GM04503 (cell line): ENCODE results near the gene NTHL1.

ENCODE experiments used
- DNase-seq: peaks from one replicate; pipeline ENCODE4 v3.0.0-alpha.2; 2012; ENCODE audit warnings: low read depth

NTHL1 gene

DNA sequence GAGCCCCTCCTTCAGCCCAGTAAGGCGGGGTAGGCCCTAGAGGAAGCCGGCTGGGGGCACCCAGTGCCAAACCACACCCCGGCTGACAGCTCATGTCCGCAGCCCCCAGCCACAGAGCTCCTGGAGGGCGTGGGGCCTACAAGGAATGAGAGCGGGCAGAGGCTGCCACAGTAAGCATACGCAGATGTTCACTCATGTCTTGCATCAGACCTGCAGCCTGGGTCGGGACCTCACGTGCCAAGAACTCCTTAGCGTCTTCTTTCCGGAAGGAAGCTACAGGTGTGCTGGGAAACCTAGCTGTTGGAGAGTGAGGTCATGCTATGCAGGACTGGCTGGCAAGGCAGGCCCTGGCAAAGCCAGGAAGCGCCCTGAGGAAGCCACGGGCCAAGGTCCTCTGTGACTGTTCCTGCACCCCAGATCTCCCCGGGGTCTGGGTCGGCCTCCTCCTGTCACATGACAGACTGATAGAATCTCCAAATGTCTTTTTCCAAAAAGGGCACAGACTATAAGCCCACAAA lies 39.6 kb downstream of the NTHL1 start:
- DNase-seq = no peak

DNA sequence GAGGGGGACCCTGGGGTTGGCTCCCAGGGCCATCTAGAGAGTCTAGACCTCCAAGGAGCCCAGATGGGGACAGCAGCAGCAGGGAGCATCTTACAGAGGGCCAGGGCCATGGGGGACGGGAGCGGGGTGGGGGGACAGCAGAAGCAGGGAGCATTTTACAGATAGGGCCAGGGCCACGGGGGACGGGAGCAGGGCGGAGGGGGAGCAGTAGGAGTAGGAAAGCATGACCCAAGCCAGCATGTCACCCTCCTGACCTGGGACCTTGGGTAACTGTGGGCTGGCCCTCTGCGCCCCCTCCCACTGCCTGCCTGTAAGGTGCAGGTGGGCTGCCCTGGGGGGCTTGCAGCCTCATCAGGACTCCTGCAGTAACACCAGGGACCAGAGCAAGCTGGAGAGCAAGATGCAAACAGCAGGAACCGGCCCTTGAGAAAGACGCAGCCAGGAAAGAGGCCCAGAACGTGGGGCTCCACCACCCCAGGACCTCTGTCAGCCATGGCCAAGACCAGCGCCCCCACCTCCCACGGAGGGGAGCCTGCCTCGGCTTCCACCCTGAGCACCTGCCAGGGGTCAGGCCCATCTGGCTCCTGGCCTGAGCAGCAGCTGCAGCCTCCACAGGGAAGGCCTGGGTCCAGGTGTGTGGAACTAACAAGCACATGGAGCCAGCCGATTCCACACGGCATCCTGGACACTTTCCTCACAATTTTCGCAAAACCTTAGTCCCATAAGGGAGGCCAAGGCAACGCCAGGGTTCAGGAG lies 40.4 kb downstream of the NTHL1 start:
- no peak for DNase-seq

DNA sequence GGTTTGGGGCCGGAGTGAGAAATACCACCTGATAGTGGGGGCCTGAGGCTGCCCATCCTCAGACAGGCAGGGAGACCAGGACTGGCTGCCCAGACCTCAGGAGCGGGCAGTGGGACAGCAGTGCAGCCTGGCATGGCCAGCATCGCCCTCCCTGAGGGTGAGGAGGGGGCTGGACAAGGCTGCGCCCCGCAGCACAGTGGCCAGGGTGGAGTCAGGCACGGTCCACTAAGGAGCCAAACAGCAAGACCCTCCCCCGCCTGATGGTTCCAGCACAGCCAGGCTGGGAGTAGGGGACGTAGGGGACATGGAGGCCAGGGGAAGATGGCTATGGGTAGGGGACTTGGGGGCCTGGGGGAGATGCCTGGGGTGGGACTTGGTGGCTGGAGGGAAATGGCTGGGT lies 41.3 kb downstream of the NTHL1 start:
- no peak for DNase-seq

DNA sequence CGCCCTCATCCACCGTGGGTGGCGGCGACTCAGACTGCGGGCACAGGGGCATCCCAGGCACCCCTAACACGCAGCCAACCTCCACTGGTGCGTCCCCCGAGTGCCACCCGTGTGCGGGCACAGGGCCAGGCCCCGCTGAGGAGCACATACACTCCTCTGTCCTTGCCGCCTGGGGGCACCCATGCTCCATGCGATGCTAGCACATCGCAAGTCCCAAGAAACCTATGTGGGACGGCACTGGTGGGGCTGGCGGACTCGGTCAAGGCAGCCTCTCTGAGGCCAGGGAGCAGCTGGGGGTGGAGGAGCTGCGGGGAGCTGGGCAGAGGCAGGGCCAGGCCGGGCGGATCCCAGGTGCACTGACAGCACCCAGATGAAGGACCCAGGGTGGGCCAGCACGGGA lies 42.0 kb downstream of the NTHL1 start:
- no peak for DNase-seq

DNA sequence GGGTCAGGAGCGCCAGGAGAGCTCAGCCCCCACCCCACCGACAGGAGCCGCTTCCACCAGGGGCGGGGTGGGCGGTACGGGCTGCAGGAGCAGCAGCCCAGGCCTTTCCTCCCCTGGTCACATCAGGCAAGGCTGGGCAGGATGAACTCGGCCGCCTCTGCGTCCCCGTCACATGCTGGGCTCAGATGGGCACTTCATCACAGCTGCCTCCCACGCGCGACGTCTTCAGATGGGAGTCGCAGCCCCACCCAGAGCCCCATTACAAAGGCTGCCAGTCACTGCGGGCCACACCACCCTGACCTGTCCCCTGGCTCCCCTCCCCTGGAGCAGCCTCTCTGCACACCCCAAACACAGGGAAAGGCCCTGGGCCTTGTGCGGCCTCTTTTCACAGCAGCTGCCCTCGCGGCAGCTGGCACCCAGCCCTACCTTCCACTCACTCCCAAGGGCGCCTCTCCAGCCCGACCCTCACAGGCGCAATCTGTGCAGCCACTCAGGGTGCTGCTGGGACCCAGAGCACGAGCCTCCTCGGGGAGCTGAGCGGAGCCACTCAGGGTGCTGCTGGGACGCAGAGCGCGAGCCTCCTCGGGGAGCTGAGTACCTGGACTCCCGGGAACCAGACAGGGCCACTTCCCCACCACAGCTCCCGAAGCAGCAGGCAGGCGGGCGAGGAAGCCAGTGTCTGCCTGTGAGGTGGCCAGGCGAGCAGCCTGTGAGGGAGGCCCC lies 42.7 kb downstream of the NTHL1 start:
- no peak for DNase-seq

DNA sequence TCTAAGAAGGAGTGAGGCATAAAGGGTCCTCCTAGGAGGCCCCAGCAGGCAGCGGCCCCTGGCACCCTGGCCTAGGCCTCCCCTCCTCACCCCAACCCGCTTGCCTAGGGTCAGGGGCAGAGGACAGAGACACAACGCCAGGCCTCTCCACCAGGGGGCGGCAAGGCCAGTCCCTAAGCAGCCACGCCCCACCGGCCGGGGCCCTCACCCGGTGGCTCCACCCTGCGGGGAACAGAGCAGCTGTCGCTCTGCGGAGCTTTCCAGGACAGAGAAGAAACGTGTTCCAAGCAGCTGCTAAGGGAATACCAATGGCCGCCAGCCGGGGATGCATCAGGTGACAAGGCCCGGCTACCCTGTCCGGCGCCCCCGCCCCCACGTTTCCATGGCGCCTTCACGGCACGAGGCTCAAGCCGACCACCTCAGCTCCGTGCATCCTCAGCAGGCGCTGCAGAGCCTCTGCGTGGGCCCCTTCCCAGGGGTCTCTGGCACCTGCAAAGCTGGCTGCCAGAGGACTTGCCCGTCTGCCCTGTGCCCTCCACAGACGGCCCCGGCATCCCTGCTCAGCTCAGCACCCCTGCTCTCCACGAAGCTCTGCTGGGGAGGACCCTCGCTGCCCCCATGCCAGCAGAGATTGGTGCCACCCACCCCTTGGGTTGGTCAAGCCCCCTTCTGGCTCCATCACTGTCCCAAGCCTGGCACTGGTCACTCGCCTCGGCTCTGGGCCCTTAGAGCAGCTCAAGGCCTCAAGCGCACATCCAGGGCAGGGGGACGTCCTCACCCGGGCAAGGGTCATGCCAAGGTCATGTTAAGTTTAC lies 43.6 kb downstream of the NTHL1 start:
- no peak for DNase-seq

DNA sequence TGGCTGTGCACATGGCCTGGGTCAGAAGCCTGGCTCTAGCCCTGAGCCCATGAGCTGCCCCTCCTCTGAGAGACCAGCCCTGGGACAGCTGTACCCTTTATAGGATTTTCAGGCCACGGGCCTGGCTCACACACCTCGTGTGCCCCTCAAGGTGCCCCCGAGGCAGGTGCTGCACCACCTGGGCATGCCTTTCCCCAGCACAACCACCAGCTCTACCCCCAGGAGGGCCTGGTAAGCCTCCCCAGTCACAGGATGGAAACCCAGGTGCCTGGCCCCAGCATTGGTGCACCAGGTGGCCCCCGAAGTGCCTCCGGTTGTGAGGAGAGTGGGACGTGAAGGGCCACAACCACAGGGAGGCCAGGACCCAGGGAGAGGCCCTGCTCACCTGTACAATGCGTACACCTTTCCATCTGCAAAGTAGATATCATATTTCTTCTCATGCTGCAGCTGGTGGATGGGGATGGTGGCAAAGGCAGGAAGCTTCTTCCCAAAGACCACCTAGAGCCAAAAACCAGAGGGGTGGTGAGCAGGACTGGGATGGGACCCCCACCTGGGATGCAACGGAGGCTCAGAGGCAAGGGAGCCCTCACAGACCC lies 44.3 kb downstream of the NTHL1 start:
- DNase-seq = no peak

DNA sequence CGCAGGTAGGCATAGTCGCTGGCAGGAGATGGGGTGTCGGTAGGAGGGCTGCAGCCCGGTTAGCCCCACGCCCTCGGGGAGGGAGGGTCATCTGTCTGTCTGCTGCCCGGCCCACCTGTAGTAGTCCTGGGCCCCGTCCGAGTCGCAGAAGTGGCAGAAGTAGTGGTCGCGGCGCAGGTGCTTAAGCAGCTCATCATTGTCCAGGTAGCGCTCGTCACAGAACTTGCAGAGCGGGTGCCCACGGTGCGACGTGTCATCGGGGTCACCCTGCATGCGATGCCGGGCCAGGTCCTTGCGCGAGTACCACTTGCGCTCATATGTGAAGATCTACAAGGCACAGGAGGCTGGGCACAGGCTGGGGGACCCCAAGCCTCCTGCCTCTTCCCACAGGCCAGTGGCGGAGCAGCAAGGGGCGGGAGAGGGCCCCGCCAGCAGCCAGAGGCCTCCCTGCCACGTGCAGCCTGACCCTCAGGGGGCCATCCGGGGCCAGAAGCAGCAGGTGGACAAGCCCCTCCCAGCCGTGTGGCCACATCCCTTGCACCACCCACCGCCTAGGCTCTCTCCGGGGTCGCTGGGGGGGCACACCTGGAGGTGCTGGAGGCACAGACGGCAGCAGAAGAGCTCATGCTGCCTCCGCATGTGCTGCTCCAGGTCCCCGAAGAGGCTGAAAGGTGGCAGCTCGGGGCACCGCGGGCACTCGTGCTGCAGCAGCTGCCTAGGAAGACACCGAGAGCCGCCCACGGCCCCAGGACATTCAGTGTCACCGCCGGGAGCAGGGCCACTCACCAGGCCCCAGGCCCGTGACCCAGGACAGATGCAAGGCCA lies 45.0 kb downstream of the NTHL1 start:
- no peak for DNase-seq

DNA sequence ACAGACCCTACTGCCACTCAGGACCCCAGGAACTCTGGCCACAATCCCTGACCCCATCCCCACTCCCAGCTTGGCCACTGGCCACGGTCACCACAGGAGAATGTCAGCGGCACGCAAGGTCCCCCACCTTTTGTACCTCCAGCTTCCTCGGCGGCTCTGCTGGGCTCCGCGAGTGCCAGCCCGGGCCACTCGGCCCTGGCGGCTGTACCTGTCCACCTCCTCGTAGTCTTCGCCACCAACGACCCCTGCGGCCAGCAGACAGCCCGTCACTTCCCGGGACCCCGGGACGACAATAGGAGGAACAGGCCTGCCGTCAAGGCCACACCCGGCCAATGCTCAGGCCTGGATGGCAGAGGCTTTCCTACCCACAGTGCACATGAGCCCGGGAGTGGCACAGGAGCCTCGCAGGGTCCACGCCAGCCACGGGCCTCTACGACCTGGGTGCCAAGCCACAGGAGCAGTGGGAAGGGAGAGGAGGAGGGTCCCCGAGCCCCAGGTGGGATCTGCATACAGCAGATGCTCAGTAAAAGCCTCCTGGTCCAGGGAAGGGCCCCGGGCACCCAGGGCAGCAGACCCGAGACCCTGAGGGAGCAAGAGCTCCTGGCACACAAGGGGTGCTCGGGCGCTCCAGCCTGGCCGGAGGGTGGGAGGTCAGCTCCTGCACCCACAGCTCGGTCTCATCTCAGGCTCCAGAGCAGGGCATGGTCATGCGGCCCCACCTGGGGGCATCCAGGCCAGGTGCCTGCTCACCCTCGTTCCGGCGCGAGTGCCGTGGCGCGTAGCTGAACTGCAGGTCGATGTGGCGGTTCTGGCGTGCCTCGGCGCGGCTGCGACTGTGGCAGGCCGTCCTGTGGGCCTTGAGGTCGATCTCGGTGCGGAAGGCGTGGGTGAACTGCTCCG lies 45.9 kb downstream of the NTHL1 start:
- DNase-seq = no peak

DNA sequence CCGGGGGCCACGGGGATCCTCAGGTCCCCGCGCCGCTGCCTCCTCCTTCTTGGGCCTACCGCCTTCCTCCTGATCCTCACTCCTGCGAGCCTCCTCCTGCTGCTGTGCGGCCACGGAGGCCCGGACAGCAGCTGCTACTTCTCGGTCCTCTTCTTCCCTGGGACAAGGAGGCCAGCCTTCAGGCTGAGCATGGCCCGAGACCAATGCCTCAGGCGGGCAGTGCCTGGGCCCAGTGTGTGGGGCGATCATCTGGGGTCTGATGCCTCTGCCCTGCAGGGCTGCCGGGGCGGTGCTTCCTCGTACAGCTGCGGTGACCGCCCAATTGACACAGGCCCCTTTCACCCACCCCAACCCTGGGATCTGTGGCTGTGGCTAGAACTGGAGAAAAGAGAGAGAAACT lies 46.6 kb downstream of the NTHL1 start:
- no peak for DNase-seq

DNA sequence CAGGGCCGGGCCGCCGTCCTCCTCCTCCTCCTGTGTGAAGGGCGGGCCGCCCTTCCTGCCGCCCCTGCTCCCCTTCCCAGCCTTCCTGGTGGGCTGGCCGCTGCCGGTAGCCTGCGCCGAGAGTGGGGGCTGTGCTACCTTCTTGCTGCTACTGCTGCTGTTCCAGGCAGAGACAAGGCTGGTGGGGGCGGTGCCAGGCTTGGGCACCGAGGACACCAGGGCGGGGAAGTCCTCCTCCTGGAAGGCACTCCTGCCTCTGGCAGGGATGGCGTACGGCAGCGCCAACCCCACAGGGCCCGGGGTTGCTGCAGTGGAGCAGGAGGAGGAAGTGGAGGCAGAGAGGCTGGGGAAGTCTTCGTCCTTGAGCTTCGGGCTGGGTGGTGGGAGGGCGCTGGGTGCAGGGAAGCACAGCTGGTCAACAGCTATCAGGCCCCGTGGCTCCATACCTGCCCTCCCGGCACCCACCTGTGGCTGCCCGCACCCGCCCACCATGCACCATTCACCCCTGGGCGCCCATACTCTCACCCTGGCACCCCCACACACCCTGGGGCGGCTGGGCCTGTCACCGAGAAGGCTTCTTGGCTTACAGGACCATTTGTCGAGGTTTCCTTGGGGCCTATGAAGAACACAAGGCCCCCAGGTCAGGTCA lies 47.6 kb downstream of the NTHL1 start:
- no peak for DNase-seq

DNA sequence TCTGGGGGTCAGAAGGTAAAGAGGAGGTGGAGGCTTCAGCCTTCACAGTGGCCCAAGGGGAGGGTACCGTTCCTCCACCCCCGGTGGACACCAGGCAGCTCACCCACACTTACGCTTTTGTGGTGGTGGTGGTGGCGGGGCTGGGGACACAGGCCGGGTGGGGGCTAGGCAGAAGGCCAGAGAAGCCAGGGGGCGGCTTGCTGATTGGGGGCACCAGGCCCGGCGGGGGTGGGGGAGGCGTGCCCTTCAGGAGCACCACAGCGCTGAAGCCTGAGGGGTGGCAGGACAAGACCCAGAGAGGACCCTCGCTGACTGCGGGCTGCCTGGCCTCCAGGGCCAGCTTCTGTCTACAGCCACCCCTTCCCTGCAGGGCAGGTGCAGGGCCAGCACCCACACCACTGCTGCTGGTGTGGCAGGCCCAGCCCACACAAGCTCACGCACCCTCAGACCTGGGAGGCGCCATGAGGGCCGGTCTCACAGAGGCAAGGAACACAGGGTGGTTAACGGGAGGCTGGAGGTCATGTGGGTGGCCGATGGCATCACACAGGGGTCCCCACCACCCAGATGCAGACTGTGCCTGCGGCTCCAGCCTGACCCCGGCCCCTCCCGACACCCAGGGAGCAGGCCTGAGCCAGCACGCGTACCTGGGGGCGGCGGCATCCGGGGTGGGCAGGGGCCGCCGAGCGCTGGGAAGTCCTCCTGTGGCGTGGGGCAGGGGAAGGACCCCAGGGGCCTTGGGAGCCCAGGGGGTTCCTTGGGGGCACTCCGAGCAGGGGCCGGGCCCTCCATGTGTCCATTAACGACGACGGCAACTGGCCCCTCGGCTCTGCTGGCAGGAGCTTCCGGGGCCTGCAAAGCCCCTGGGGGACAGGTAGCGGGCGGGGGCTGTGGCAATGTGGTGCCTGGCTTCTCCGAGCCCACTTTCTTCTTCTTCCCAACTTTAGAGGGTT lies 48.5 kb downstream of the NTHL1 start:
- DNase-seq = no peak

DNA sequence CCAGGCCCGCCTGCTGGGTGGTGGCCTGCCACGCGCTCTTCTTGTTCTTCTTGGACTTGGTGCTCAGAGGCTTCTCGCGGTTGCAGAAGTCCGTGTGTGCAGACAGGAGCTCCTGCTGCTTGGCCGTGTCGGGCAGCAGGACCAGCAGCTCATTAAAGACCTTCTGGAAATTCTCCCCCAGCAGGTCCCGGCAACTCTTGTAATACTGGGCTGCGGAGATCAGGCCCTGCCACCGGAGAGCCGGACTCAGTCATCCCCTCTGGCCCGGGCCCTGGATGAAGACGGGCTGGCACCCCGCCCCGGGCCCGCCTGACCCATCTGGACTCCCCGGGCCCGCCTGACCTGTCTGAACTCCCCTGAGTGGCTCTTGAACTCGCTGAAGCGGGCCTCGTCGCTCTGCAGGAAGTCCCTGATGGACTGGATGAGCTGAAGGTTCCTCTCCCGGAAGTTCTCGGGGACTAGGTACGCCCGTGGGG lies 49.2 kb downstream of the NTHL1 start:
- DNase-seq = no peak

DNA sequence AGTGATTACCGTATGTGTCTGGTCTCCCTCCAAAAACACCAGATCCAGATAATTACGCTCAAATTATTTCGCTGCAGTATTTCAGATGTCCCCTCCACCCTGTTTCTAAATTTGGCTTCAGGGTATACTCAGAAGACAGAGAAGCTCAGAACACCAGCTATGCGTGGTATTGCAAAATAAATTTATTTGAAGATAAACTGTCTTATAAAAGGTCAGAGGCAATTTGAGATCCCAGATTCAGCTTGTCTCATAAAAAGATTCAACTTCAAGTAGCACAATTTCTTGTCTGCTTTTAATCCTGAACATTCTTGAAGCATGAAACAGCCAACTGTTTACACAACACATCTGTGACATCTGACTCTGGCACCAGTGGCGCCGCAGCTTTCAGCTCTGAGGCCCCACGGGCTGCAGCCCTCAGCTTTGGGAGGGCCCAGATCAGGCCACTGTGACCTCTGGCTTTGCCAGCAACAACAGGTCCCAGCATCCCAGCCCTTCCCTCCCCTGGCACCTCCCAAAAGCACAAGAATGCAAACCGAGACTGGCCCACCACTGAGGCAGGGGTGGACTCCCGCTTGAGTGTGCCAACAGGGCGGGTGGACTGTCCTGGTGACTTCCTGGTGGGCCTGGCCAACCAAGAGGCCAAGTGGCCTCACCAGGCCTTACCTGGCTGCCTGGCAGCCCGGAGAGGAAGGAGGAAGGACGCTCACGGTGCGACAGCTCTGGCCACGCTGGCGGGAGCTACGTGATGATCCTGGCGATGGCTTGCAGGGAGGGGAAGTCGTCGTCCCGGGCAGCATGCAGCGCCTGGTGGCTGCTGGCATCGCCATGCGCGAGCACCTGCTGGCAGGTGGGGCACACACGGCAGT lies 49.9 kb downstream of the NTHL1 start:
- DNase-seq = no peak

DNA sequence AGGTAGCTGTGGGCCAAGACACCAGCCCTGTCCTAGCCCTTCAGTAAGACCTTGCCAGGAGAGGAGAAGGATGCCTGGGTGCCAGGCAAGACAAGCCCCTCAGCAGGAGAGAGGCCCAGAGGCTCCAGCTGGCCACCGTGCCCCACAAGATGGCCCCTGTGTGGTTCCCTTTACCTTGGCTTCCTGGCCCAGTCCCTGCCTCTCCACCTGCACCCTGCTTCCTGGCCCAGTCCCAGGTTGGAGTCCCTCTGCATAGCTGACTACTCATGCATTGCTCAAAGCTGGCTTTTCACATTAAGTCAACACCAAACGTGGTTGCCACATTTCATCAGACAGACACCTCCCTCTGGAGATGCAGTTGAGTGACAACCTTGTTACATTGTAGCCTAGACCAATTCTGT lies 53.9 kb downstream of the NTHL1 start:
- DNase-seq = no peak

DNA sequence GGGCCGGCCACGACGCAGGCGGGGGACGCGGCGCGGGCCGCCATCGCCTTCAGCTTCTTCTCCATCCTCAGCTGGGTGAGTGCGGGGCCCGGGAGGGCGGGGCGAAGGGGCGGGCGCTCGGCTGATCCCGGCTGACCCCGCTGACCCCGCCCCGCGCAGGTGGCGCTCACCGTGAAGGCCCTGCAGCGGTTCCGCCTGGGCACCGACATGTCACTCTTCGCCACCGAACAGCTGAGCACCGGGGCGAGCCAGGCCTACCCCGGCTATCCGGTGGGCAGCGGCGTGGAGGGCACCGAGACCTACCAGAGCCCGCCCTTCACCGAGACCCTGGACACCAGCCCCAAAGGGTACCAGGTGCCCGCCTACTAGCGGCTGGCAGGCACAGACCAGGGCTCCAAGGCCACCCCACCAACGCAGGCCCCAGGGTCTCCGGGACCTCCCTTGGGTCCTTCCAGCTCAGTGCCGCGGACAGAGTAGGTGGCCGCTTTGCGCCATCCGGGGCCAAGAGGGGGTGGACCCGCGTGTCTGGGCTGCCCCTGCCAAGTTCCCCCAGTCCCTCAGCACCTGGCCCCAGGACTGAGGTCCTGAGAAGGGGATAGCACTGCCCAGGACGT lies 54.8 kb downstream of the NTHL1 start:
- no peak for DNase-seq
